Measurements from ENCODE around the gene MAST4.

- TF ChIP-seq, protein P1, sequence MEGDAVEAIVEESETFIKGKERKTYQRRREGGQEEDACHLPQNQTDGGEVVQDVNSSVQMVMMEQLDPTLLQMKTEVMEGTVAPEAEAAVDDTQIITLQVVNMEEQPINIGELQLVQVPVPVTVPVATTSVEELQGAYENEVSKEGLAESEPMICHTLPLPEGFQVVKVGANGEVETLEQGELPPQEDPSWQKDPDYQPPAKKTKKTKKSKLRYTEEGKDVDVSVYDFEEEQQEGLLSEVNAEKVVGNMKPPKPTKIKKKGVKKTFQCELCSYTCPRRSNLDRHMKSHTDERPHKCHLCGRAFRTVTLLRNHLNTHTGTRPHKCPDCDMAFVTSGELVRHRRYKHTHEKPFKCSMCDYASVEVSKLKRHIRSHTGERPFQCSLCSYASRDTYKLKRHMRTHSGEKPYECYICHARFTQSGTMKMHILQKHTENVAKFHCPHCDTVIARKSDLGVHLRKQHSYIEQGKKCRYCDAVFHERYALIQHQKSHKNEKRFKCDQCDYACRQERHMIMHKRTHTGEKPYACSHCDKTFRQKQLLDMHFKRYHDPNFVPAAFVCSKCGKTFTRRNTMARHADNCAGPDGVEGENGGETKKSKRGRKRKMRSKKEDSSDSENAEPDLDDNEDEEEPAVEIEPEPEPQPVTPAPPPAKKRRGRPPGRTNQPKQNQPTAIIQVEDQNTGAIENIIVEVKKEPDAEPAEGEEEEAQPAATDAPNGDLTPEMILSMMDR (IDR thresholded peaks at IDR 0.05; ENCODE audit: low read depth, low read length, missing input control): no peak
- no peak for TF ChIP-seq MAX (IDR thresholded peaks at IDR 0.05)
- TF ChIP-seq, protein P2, sequence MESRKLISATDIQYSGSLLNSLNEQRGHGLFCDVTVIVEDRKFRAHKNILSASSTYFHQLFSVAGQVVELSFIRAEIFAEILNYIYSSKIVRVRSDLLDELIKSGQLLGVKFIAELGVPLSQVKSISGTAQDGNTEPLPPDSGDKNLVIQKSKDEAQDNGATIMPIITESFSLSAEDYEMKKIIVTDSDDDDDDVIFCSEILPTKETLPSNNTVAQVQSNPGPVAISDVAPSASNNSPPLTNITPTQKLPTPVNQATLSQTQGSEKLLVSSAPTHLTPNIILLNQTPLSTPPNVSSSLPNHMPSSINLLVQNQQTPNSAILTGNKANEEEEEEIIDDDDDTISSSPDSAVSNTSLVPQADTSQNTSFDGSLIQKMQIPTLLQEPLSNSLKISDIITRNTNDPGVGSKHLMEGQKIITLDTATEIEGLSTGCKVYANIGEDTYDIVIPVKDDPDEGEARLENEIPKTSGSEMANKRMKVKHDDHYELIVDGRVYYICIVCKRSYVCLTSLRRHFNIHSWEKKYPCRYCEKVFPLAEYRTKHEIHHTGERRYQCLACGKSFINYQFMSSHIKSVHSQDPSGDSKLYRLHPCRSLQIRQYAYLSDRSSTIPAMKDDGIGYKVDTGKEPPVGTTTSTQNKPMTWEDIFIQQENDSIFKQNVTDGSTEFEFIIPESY (IDR thresholded peaks at IDR 0.05): no peak
- no peak for TF ChIP-seq HNF4G (IDR thresholded peaks at IDR 0.05)
- no peak for TF ChIP-seq JUND (IDR thresholded peaks at IDR 0.05)
- no peak for TF ChIP-seq REST (IDR thresholded peaks at IDR 0.05)
- no peak for TF ChIP-seq EGR1 (IDR thresholded peaks at IDR 0.05; ENCODE audit: low read depth in 2 of 2)
- no peak for TF ChIP-seq TAF1 (conservative IDR thresholded peaks at IDR 0.05)
- no peak for TF ChIP-seq SP1 (IDR thresholded peaks at IDR 0.05)
- no peak for TF ChIP-seq RAD21 (IDR thresholded peaks at IDR 0.05)
These were observed 601.3 kb downstream of the MAST4 start for GRCh38 chr5:67197536-67197935.

Measured in liver (tissue), 3 donors.